Measurements from ENCODE around the gene WASHC2A. TPM values are rescaled to one million over a fixed set of nuclear protein-coding genes. Genes with fewer than 3 reads are reported as not detected.

Gene WASHC2A
- total and polyA plus RNA-seq, 2 of the 4 experiments (the other 2 are of a cell fraction): 22.6 to 29.4 TPM

- 81% methylated on average over 8 of the region's 13 CpGs; no CpG with 5 or more reads in 1 of the 2 experiments for WGBS, 2 experiments (ENCODE audit: extremely low coverage in 2 of 2, insufficient read length in 1 of 2)
- TF ChIP-seq SMC3 (IDR thresholded peaks at IDR 0.05; ENCODE audit: low read depth, low read length) (no peak), CHD1 (IDR thresholded peaks at IDR 0.05; ENCODE audit: low read depth, low read length) (no peak), ELK1 (IDR thresholded peaks at IDR 0.05; ENCODE audit: borderline replicate concordance, low read depth, low read length) (no peak), POLR2A (IDR thresholded peaks at IDR 0.05; ENCODE audit: low read depth, low read length) (no peak), MAFK (IDR thresholded peaks at IDR 0.05; ENCODE audit: low read depth, low read length) (no peak), FOS (IDR thresholded peaks at IDR 0.05; ENCODE audit: low read depth, low read length) (no peak), RAD21 (IDR thresholded peaks at IDR 0.05; ENCODE audit: low read length) (no peak), BHLHE40 (IDR thresholded peaks at IDR 0.05; ENCODE audit: low read depth, low read length) (no peak), RFX5 (IDR thresholded peaks at IDR 0.05; ENCODE audit: low read depth, low read length) (no peak), MAZ (IDR thresholded peaks at IDR 0.05; ENCODE audit: borderline replicate concordance, low read depth, low read length) (no peak), CTCF (conservative IDR thresholded peaks at IDR 0.05; ENCODE audit: low read depth, low read length) (no peak), CEBPB (IDR thresholded peaks at IDR 0.05; ENCODE audit: low read depth, low read length) (no peak), MXI1 (IDR thresholded peaks at IDR 0.05; ENCODE audit: borderline replicate concordance, low read depth, low read length) (no peak)
- ATAC-seq (ENCODE audit: low read depth): no peak
- peaks cover 2% of the 10 kb centered on the region; the same call in 1 of the 2 replicates for H3K9me3 ChIP-seq (ENCODE audit: control insufficient read depth, insufficient read depth, low read length)
- no peak overlapping the region for H3K56ac ChIP-seq (ENCODE audit: extremely low read depth, insufficient read depth, low read length)
- H3K4ac ChIP-seq (ENCODE audit: low read depth, low read length): no peak overlapping the region
- no peak overlapping the region for H3K23ac ChIP-seq (ENCODE audit: low read depth, low read length)
- H3K9me1 ChIP-seq (ENCODE audit: insufficient read depth, low read length): no peaks in the 10 kb centered on the region
- H3K27ac ChIP-seq (ENCODE audit: insufficient read depth, low read length): no peak overlapping the region
- no peak overlapping the region for H2BK120ac ChIP-seq (ENCODE audit: low read depth, low read length)
- H2BK15ac ChIP-seq (ENCODE audit: low read depth, low read length): no peak overlapping the region
- no peak overlapping the region for H3K9ac ChIP-seq (ENCODE audit: low read depth, low read length)
- BruUV-seq (replicated peaks): no TSS peak
- no peak overlapping the region for H3K4me3 ChIP-seq (ENCODE audit: insufficient read depth, low read depth, low read length)
- H3K14ac ChIP-seq (replicated peaks; ENCODE audit: low read depth, low read length): no peak overlapping the region
- no peak overlapping the region for H2BK5ac ChIP-seq (ENCODE audit: low read depth, low read length, poor library complexity, severe bottlenecking)
- POLR2A ChIA-PET (ENCODE audit: unreplicated experiment): no interaction called here
- no peak overlapping the region for H3K4me2 ChIP-seq (ENCODE audit: low read depth, low read length)
- H2BK20ac ChIP-seq (ENCODE audit: low read depth, low read length): no peak overlapping the region
- in situ Hi-C loops (cut with MboI; ENCODE audit: low sequenced_read_pairs) (no loop called here), dilution Hi-C loops (cut with HindIII; ENCODE audit: low sequenced_read_pairs, unreplicated experiment) (no loop called here), intact Hi-C loops (cut with micrococcal nuclease) (no loop called here)
- no peak overlapping the region for H4K5ac ChIP-seq (ENCODE audit: low read depth, low read length)
- H3K4me1 ChIP-seq (ENCODE audit: control insufficient read depth, insufficient read depth, low read length): no peaks in the 10 kb centered on the region
- H2AK5ac ChIP-seq (ENCODE audit: low read depth, low read length): no peak overlapping the region
- H2AK9ac ChIP-seq (replicated peaks; ENCODE audit: low read depth, low read length, poor library complexity): no peak overlapping the region
- CTCF ChIA-PET: interaction anchor here (0.7 kb wide), 1 partner anchor 10 kb away, joined by 4 read pairs; no protein-coding TSS in a partner anchor
- H4K91ac ChIP-seq (ENCODE audit: insufficient read depth, low read depth, low read length): no peak overlapping the region
- no peak overlapping the region for H4K8ac ChIP-seq (ENCODE audit: low read depth in 2 of 2, low read length in 2 of 2)
- no peaks in the 10 kb centered on the region for H4K20me1 ChIP-seq (ENCODE audit: insufficient read depth, low read length)
- H3K36me3 ChIP-seq (ENCODE audit: control insufficient read depth, insufficient read depth, low read length): no peaks in the 10 kb centered on the region
- peak overlapping the region; percentile 29 for H2AFZ ChIP-seq (replicated peaks; ENCODE audit: low read length, poor library complexity)
- no peaks in the 10 kb centered on the region for H3K79me1 ChIP-seq (ENCODE audit: low read depth in 1 of 2, low read length in 2 of 2)
- peaks cover 37% of the 10 kb centered on the region for H3K27me3 ChIP-seq (ENCODE audit: control insufficient read depth, insufficient read depth, low read length)
- no peak overlapping the region for H3K18ac ChIP-seq (ENCODE audit: low read depth, low read length)
- no peak for DNase-seq
These were observed 40.6 kb upstream of the WASHC2A start for GRCh38 chr10:50027195-50027594.
